ENCODE data around the gene TBC1D16.

The TBC1D16 gene

GRCh38 chr17:79985361-79985942 is 50.2 kb downstream of the TBC1D16 start:
- H3K27me3 ChIP-seq (replicated peaks; ENCODE audit: control insufficient read depth, insufficient read depth, low read length), result no peaks in the 10 kb centered on the region; the same call in none of the 2 replicates
- H3K36me3 ChIP-seq (ENCODE audit: control insufficient read depth, insufficient read depth, low read length), result no peaks in the 10 kb centered on the region
- no peak for TF ChIP-seq CTCF (IDR thresholded peaks at IDR 0.05; ENCODE audit: insufficient read depth, low read length, poor library complexity, severe bottlenecking)
- no peak overlapping the region for H3K4me3 ChIP-seq (replicated peaks; ENCODE audit: low read depth, low read length)
- no peak for DNase-seq (ENCODE audit: extremely low read depth, insufficient read length)

GRCh38 chr17:79984877-79985276 is 50.8 kb downstream of the TBC1D16 start:
- DNase-seq (ENCODE audit: extremely low read depth, insufficient read length), result no peak
- no peaks in the 10 kb centered on the region for H3K36me3 ChIP-seq (ENCODE audit: control insufficient read depth, insufficient read depth, low read length)
- TF ChIP-seq CTCF (IDR thresholded peaks at IDR 0.05; ENCODE audit: insufficient read depth, low read length, poor library complexity, severe bottlenecking), result no peak
- H3K4me3 ChIP-seq (replicated peaks; ENCODE audit: low read depth, low read length), result no peak overlapping the region
- no peaks in the 10 kb centered on the region; the same call in none of the 2 replicates for H3K27me3 ChIP-seq (replicated peaks; ENCODE audit: control insufficient read depth, insufficient read depth, low read length)

DNA sequence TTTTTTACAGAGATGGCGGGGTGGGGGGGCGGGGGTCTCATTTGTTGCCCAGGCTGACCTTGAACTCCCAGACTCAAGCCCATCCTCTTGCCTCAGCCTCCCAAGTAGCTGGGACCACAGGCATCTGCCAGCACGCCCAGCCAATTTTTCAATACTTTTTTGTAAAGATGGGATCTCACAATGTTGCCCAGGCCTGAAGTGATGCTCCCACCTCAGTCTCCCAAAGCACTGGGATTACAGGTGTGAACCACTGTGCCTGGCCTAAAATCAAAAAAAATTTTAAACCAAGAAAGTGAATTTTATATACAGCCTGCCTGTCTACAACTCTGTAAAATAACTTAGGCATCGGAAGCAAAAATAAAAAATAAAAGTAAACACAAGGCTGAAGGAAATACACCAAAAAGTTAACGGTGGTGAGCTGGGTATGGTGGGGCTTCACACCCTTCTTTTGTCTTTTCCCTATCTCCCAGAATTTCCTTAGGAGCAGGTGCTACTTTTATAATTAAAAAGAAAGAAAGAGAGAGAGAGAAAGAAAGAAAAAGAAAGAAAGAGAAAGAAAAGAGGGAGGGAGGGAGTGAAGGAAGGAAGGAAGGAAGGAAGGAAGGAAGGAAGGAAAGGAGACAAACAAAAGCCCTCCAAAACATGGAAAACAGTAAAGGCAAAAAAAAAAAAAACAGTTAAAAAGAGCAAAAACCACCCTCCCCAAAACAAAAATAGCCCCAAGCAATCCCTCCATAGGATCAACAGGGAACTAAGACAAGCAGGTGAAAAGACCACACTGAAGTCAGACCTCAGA is 51.4 kb downstream of the TBC1D16 start:
- DNase-seq (ENCODE audit: extremely low read depth, insufficient read length), result no peak
- Histone ChIP-seq H3K4me3 (replicated peaks; ENCODE audit: low read depth, low read length) (no peak overlapping the region), H3K36me3 (ENCODE audit: control insufficient read depth, insufficient read depth, low read length) (no peaks in the 10 kb centered on the region), H3K27me3 (replicated peaks; ENCODE audit: control insufficient read depth, insufficient read depth, low read length) (no peaks in the 10 kb centered on the region; the same call in none of the 2 replicates)
- no peak for TF ChIP-seq CTCF (IDR thresholded peaks at IDR 0.05; ENCODE audit: insufficient read depth, low read length, poor library complexity, severe bottlenecking)

GRCh38 chr17:79983456-79983855 is 52.2 kb downstream of the TBC1D16 start:
- Histone ChIP-seq H3K4me3 (replicated peaks; ENCODE audit: low read depth, low read length) (no peak overlapping the region), H3K27me3 (replicated peaks; ENCODE audit: control insufficient read depth, insufficient read depth, low read length) (no peaks in the 10 kb centered on the region; the same call in none of the 2 replicates), H3K36me3 (ENCODE audit: control insufficient read depth, insufficient read depth, low read length) (no peaks in the 10 kb centered on the region)
- no peak for TF ChIP-seq CTCF (IDR thresholded peaks at IDR 0.05; ENCODE audit: insufficient read depth, low read length, poor library complexity, severe bottlenecking)
- DNase-seq (ENCODE audit: extremely low read depth, insufficient read length), result no peak

GRCh38 chr17:79982986-79983385 is 52.7 kb downstream of the TBC1D16 start:
- Histone ChIP-seq H3K27me3 (replicated peaks; ENCODE audit: control insufficient read depth, insufficient read depth, low read length) (no peaks in the 10 kb centered on the region; the same call in 1 of the 2 replicates), H3K36me3 (ENCODE audit: control insufficient read depth, insufficient read depth, low read length) (no peaks in the 10 kb centered on the region), H3K4me3 (replicated peaks; ENCODE audit: low read depth, low read length) (no peak overlapping the region)
- DNase-seq (ENCODE audit: extremely low read depth, insufficient read length), result no peak
- TF ChIP-seq CTCF (IDR thresholded peaks at IDR 0.05; ENCODE audit: insufficient read depth, low read length, poor library complexity, severe bottlenecking), result no peak
